Measurements from ENCODE around the gene DHRS3.

Gene DHRS3

DNA sequence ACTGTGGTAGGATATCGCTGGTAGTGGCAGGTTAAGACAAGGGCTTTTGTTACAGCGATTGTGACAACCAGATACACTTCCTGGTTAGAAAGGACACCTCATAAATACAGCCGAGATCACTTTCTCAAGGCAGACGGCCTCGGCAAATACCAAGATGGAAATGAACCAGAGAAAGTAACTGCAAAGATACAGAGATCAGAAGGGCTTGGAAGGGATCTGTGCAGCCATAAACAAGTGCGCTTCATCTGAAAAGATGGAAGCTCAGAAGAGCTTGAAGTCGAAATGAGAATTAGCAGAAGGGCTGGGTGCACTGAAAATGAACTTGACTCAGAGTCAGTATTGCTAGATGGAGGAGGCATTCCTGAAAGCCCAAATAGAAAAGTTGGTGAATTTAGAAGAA, 7.1 kb downstream of the DHRS3 start:
- TF ChIP-seq, protein P1, sequence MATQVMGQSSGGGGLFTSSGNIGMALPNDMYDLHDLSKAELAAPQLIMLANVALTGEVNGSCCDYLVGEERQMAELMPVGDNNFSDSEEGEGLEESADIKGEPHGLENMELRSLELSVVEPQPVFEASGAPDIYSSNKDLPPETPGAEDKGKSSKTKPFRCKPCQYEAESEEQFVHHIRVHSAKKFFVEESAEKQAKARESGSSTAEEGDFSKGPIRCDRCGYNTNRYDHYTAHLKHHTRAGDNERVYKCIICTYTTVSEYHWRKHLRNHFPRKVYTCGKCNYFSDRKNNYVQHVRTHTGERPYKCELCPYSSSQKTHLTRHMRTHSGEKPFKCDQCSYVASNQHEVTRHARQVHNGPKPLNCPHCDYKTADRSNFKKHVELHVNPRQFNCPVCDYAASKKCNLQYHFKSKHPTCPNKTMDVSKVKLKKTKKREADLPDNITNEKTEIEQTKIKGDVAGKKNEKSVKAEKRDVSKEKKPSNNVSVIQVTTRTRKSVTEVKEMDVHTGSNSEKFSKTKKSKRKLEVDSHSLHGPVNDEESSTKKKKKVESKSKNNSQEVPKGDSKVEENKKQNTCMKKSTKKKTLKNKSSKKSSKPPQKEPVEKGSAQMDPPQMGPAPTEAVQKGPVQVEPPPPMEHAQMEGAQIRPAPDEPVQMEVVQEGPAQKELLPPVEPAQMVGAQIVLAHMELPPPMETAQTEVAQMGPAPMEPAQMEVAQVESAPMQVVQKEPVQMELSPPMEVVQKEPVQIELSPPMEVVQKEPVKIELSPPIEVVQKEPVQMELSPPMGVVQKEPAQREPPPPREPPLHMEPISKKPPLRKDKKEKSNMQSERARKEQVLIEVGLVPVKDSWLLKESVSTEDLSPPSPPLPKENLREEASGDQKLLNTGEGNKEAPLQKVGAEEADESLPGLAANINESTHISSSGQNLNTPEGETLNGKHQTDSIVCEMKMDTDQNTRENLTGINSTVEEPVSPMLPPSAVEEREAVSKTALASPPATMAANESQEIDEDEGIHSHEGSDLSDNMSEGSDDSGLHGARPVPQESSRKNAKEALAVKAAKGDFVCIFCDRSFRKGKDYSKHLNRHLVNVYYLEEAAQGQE (IDR thresholded peaks at IDR 0.05; ENCODE audit: insufficient read depth in 1 of 2, low read depth in 2 of 2, low read length in 2 of 2), result no peak
- no peak for TF ChIP-seq FOXP2 (optimal IDR thresholded peaks at IDR 0.05; ENCODE audit: borderline replicate concordance, extremely low read depth, extremely low read length, insufficient read depth)
- no peak for TF ChIP-seq TAF1 (IDR thresholded peaks at IDR 0.05; ENCODE audit: borderline replicate concordance, insufficient read depth, low read length)
- no peak for TF ChIP-seq POLR2AphosphoS5 (IDR thresholded peaks at IDR 0.05; ENCODE audit: low read depth, low read length)
- no peak for TF ChIP-seq SIN3A (IDR thresholded peaks at IDR 0.05; ENCODE audit: borderline replicate concordance, insufficient read depth, low read length)

DNA sequence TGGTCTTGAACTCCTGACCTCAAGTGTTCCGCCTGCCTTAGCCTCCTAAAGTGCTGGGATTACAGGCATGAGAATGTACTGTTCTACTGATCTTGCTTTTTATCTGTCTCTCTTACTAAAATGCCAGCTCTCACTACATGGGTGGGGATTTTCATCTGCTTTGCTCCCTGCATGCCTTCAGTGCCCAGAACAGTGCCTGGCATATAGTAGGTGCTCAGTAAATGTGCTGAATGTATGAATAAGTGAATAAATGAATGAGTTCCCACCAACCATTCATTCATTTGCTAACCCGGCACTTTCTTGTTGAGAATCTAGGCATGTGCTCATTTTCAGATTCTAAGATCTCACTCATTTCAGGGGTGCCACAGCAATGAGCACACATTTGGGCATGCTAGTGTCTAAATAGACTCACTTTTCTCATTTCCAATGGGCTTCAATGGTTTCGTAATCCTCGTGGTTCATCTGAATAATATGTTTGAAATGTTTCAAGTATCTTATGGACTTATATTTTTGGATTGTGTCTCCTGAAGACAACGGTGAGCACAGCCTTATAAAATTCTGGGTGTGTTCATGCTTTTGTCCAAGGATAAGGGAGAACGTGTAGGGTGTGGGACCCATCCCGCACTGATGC, 7.6 kb downstream of the DHRS3 start:
- TF ChIP-seq TAF1 (IDR thresholded peaks at IDR 0.05; ENCODE audit: borderline replicate concordance, insufficient read depth, low read length), result no peak
- TF ChIP-seq POLR2AphosphoS5 (IDR thresholded peaks at IDR 0.05; ENCODE audit: low read depth, low read length), result no peak
- TF ChIP-seq, protein P1 (IDR thresholded peaks at IDR 0.05; ENCODE audit: insufficient read depth in 1 of 2, low read depth in 2 of 2, low read length in 2 of 2), result no peak
- no peak for TF ChIP-seq SIN3A (IDR thresholded peaks at IDR 0.05; ENCODE audit: borderline replicate concordance, insufficient read depth, low read length)
- no peak for TF ChIP-seq FOXP2 (optimal IDR thresholded peaks at IDR 0.05; ENCODE audit: borderline replicate concordance, extremely low read depth, extremely low read length, insufficient read depth)

DNA sequence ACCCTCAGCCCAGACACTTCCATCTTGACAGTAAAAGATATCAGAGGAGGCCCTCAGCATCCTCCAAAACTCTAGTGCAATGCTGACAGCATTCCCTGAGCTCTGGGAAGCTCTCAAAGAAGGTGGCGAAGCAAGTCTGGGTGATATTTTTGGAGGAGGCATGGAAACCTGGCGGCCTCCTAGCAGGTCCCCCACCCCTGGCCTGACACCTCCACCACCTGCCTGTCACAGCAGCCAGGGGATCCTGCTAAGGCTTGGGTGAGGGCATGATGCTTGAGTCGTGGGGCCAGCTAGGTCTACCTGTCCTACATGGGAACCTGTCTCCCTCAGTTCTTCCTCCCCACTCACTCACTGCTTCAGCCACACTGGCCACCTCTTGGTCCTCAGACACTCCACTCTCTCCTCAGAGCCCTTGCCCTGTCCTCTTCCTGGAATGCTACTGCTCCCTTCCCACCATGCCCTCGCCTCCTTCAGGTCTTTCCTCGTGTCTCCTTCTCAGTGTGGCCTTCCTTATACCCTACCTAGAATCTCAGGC, 8.5 kb downstream of the DHRS3 start:
- TF ChIP-seq SIN3A (IDR thresholded peaks at IDR 0.05; ENCODE audit: borderline replicate concordance, insufficient read depth, low read length), result no peak
- 0 out of 2 replicates have a peak, but pooled peaks have one; percentile 16 for TF ChIP-seq POLR2AphosphoS5 (IDR thresholded peaks at IDR 0.05; ENCODE audit: low read depth, low read length)

DNA sequence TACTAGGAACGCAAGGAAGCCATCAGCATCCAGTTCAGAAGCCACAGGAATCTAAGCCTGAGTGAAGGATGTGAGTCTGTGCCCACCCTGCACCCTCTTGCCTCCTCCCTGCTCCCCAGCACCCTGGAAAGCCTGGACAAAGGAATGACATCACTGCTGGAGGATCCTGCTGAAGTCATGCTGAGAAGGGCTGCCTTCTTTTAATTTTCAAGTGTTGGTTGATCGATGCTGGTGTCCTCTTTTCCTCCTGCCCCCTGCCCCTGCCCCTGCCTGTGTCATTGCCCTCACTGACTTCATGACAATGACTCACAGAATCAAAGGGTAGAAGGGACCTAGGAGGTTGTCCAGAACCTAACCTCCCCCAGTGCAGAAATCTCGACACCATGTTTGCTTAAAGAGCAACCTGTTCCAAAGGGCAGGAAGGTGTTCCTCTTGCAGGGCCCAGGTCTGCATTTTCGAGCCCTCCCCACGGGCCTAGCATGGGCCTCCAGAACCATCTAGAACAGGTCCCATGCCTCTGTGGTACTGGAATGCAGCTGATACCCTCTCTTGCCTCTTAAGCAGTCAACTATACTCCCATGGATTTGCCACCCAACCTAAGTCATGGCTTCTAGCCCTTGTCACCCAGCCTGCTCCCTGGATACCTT, 9.6 kb downstream of the DHRS3 start:
- no peak for TF ChIP-seq TAF1 (IDR thresholded peaks at IDR 0.05; ENCODE audit: borderline replicate concordance, insufficient read depth, low read length)
- no peak for TF ChIP-seq FOXP2 (optimal IDR thresholded peaks at IDR 0.05; ENCODE audit: borderline replicate concordance, extremely low read depth, extremely low read length, insufficient read depth)
- TF ChIP-seq POLR2AphosphoS5 (IDR thresholded peaks at IDR 0.05; ENCODE audit: low read depth, low read length), result no peak

DNA sequence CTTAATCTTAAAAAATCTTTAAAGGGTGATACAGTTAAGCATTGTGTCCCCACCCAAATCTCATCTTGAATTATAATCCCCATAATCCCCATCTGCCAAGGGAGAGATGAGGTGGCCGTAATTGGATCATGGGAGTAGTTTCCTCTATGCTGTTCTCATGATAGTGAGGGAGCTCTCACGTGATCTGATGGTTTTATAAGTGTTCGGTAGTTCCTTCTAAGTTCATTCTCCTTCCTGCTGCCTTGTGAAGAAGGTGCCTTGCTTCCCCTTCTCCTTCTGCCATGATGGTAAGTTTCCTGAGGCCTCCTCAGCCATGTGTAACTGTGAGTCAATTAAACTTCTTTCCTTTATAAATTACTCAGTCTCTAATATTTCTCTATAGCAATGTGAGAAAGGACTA, 10.7 kb downstream of the DHRS3 start:
- no peak for TF ChIP-seq POLR2AphosphoS5 (IDR thresholded peaks at IDR 0.05; ENCODE audit: low read depth, low read length)
- no peak for TF ChIP-seq SIN3A (IDR thresholded peaks at IDR 0.05; ENCODE audit: borderline replicate concordance, insufficient read depth, low read length)
- no peak for TF ChIP-seq TAF1 (IDR thresholded peaks at IDR 0.05; ENCODE audit: borderline replicate concordance, insufficient read depth, low read length)
- no peak for TF ChIP-seq FOXP2 (optimal IDR thresholded peaks at IDR 0.05; ENCODE audit: borderline replicate concordance, extremely low read depth, extremely low read length, insufficient read depth)
- TF ChIP-seq, protein P1 (IDR thresholded peaks at IDR 0.05; ENCODE audit: insufficient read depth in 1 of 2, low read depth in 2 of 2, low read length in 2 of 2), result no peak

DNA sequence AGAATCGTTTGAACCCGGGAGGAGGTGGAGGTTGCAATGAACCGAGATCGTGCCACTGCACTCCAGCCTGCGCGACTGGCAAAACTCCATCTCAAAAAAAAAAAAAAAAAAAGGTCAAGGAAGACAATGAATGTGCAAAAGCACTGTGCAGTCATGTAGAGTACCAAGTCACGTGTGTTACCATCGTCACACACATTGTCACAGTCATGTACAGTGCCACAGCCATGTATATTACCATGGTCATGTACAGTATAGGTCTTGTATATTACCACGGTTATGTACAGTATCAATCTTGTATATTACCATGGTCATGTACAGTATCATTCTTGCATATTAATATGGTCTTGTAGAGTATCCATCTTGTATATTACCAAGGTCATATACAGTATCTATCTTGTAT, 13.0 kb downstream of the DHRS3 start:
- TF ChIP-seq, protein P1 (IDR thresholded peaks at IDR 0.05; ENCODE audit: insufficient read depth in 1 of 2, low read depth in 2 of 2, low read length in 2 of 2), result no peak
- TF ChIP-seq SIN3A (IDR thresholded peaks at IDR 0.05; ENCODE audit: borderline replicate concordance, insufficient read depth, low read length) (no peak), POLR2AphosphoS5 (IDR thresholded peaks at IDR 0.05; ENCODE audit: low read depth, low read length) (no peak), FOXP2 (optimal IDR thresholded peaks at IDR 0.05; ENCODE audit: borderline replicate concordance, extremely low read depth, extremely low read length, insufficient read depth) (no peak), TAF1 (IDR thresholded peaks at IDR 0.05; ENCODE audit: borderline replicate concordance, insufficient read depth, low read length) (no peak)
